ENCODE results near the gene GET4.

The GET4 gene

GRCh38 chr7:876077-876971, at the start of gene GET4:
Gene GET4 (plus strand): TSS chr7:876554. CDS start chr7:876646, 92 bp downstream.
- no peak for TF ChIP-seq ZNF274 (IDR thresholded peaks at IDR 0.05; ENCODE audit: low read depth, low read length)

GRCh38 chr7:828793-829561, 47.4 kb upstream of the GET4 start:
- H3K4me3 ChIP-seq (ENCODE audit: low read length): no peak overlapping the region
- TF ChIP-seq ZNF274 (IDR thresholded peaks at IDR 0.05; ENCODE audit: low read depth, low read length): no peak

More at GRCh38 chr7:876077-876971, at the start of gene GET4:
- peak within 1 kb of the TSS; percentile 74 for H3K4me3 ChIP-seq (ENCODE audit: low read length)

- no peak for TF ChIP-seq ZNF274 (IDR thresholded peaks at IDR 0.05; ENCODE audit: low read depth, low read length)
These were observed 46.3 kb upstream of the GET4 start for GRCh38 chr7:830069-830468.

GRCh38 chr7:831596-832166, 44.7 kb upstream of the GET4 start:
- H3K4me3 ChIP-seq (ENCODE audit: low read length): peak overlapping the region; percentile 34; the same call in 1 of the 2 replicates
- no peak for TF ChIP-seq ZNF274 (IDR thresholded peaks at IDR 0.05; ENCODE audit: low read depth, low read length)

More at GRCh38 chr7:830069-830468, 46.3 kb upstream of the GET4 start:
- H3K4me3 ChIP-seq (ENCODE audit: low read length): no peak overlapping the region

- TF ChIP-seq ZNF274 (IDR thresholded peaks at IDR 0.05; ENCODE audit: low read depth, low read length): no peak
- peak within 1 kb of the TSS; percentile 34; the same call in 1 of the 2 replicates for H3K4me3 ChIP-seq (ENCODE audit: low read length)
These were observed 44.0 kb upstream of the GET4 start, which contains the start of gene SUN1 for GRCh38 chr7:832167-832967. Gene SUN1 (plus strand): TSS chr7:832476. CDS start chr7:832525, 49 bp downstream.

GRCh38 chr7:832968-833424, 43.4 kb upstream of the GET4 start:
- TF ChIP-seq ZNF274 (IDR thresholded peaks at IDR 0.05; ENCODE audit: low read depth, low read length): no peak
- H3K4me3 ChIP-seq (ENCODE audit: low read length): no peak overlapping the region; the same call in 1 of the 2 replicates

GRCh38 chr7:833601-834258, 42.6 kb upstream of the GET4 start:
- no peak overlapping the region for H3K4me3 ChIP-seq (ENCODE audit: low read length)
- no peak for TF ChIP-seq ZNF274 (IDR thresholded peaks at IDR 0.05; ENCODE audit: low read depth, low read length)

- no peak for TF ChIP-seq ZNF274 (IDR thresholded peaks at IDR 0.05; ENCODE audit: low read depth, low read length)
- H3K4me3 ChIP-seq (ENCODE audit: low read length): no peak overlapping the region
These were observed 42.1 kb upstream of the GET4 start for GRCh38 chr7:834277-834676.

- no peak for TF ChIP-seq ZNF274 (IDR thresholded peaks at IDR 0.05; ENCODE audit: low read depth, low read length)
- H3K4me3 ChIP-seq (ENCODE audit: low read length): no peak overlapping the region
These were observed 41.3 kb upstream of the GET4 start for GRCh38 chr7:835021-835420.

GRCh38 chr7:835485-836401, 40.6 kb upstream of the GET4 start:
- no peak for TF ChIP-seq ZNF274 (IDR thresholded peaks at IDR 0.05; ENCODE audit: low read depth, low read length)
- H3K4me3 ChIP-seq (ENCODE audit: low read length): no peak overlapping the region

- no peak overlapping the region for H3K4me3 ChIP-seq (ENCODE audit: low read length)
- TF ChIP-seq ZNF274 (IDR thresholded peaks at IDR 0.05; ENCODE audit: low read depth, low read length): no peak
These were observed 39.9 kb upstream of the GET4 start for GRCh38 chr7:836429-836828.

- no peak overlapping the region for H3K4me3 ChIP-seq (ENCODE audit: low read length)
- TF ChIP-seq ZNF274 (IDR thresholded peaks at IDR 0.05; ENCODE audit: low read depth, low read length): no peak
These were observed 39.4 kb upstream of the GET4 start for GRCh38 chr7:837001-837400.
